Measurements from ENCODE around the gene TNFSF13. TPM values are rescaled to one million over a fixed set of nuclear protein-coding genes. Genes with fewer than 3 reads are reported as not detected.
A peak's percentile ranks its signal among the peaks of the same experiment; 100 is the strongest.
"Not testable (repeated sequence)": the region's sequence is repeated elsewhere in the genome, so short reads cannot be mapped to it uniquely, and the experiment has no call there.

TNFSF13 gene
- polyA plus RNA-seq, 1 donor (not counting 4 experiments of a cell fraction or from before 2014, with no cell fraction given): 3.9 TPM

- TF ChIP-seq EZH2 (IDR thresholded peaks at IDR 0.05; ENCODE audit: low read length): no peak
- TF ChIP-seq, protein P1, sequence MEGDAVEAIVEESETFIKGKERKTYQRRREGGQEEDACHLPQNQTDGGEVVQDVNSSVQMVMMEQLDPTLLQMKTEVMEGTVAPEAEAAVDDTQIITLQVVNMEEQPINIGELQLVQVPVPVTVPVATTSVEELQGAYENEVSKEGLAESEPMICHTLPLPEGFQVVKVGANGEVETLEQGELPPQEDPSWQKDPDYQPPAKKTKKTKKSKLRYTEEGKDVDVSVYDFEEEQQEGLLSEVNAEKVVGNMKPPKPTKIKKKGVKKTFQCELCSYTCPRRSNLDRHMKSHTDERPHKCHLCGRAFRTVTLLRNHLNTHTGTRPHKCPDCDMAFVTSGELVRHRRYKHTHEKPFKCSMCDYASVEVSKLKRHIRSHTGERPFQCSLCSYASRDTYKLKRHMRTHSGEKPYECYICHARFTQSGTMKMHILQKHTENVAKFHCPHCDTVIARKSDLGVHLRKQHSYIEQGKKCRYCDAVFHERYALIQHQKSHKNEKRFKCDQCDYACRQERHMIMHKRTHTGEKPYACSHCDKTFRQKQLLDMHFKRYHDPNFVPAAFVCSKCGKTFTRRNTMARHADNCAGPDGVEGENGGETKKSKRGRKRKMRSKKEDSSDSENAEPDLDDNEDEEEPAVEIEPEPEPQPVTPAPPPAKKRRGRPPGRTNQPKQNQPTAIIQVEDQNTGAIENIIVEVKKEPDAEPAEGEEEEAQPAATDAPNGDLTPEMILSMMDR (optimal IDR thresholded peaks at IDR 0.05 in 1 of 3, IDR thresholded peaks at IDR 0.05 in 1 of 3, conservative IDR thresholded peaks at IDR 0.05 in 1 of 3; ENCODE audit: extremely low read depth in 1 of 3, insufficient read depth in 2 of 3, low read length in 3 of 3): no peak
- peaks cover 37 to 43% of the 10 kb centered on the region in 2 experiments for H3K36me3 ChIP-seq (ENCODE audit: control insufficient read depth in 2 of 2, extremely low read depth in 1 of 2, insufficient read depth in 2 of 2, low read length in 2 of 2)
- dilution Hi-C loops (cut with MboI; ENCODE audit: extremely low pct_ligation_motif_present, low sequenced_read_pairs): no loop called here
These were observed 34.7 kb downstream of the TNFSF13 start for GRCh38 chr17:7593296-7593695.

DNA sequence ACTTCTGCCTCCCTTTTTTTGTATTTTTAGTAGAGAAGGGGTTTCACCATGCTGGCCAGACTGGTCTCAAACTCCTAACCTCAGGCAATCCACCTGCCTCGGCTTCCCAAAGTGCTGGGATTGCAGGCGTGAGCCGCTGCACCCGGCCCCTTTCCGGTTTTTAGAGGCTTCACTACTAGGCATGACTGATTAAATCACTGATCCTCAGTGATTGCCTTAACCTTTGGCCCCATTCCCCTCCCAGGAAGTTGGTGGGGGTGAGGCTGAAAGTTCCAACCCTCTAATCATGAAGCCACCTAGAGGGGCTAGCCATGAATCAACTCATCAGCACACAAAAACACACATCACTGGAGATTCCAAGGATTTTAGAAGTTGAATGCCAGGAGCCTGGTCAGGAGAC lies 39.0 kb downstream of the TNFSF13 start:
- H3K27me3 ChIP-seq (ENCODE audit: control insufficient read depth, extremely low read depth, insufficient read depth, low read length); H4K20me1 ChIP-seq (ENCODE audit: control insufficient read depth, extremely low read depth, insufficient read depth, low read length); H3K4me1 ChIP-seq (ENCODE audit: control insufficient read depth, extremely low read depth, insufficient read depth, low read length); H3K9me3 ChIP-seq (ENCODE audit: control insufficient read depth, low read depth, low read length); H3K27ac ChIP-seq (ENCODE audit: control insufficient read depth, insufficient read depth, low read length); H3K79me2 ChIP-seq (ENCODE audit: control insufficient read depth, insufficient read depth, low read length); dilution Hi-C loops (cut with MboI; ENCODE audit: extremely low pct_ligation_motif_present, low sequenced_read_pairs); H3K4me2 ChIP-seq (ENCODE audit: control insufficient read depth, extremely low read depth, insufficient read depth, low read depth, low read length); H3K9me1 ChIP-seq (ENCODE audit: control insufficient read depth, extremely low read depth, insufficient read depth, low read length); DNase-seq (ENCODE audit: low read depth, low spot score); H3K9ac ChIP-seq (ENCODE audit: control insufficient read depth, extremely low read depth, insufficient read depth, low read length); H2AFZ ChIP-seq (ENCODE audit: control insufficient read depth, low read length); H3K4me3 ChIP-seq (ENCODE audit: control insufficient read depth in 2 of 3, extremely low read depth in 1 of 3, insufficient read depth in 2 of 3, low read depth in 1 of 3, low read length in 3 of 3): not testable (repeated sequence)
- peaks cover 38 to 44% of the 10 kb centered on the region in 2 experiments for H3K36me3 ChIP-seq (ENCODE audit: control insufficient read depth in 2 of 2, extremely low read depth in 1 of 2, insufficient read depth in 2 of 2, low read length in 2 of 2)
- peak; percentile 57 for FAIRE-seq

More at GRCh38 chr17:7593296-7593695, 34.7 kb downstream of the TNFSF13 start:
- Histone ChIP-seq H3K9me1 (ENCODE audit: control insufficient read depth, extremely low read depth, insufficient read depth, low read length) (no peaks in the 10 kb centered on the region), H3K27me3 (ENCODE audit: control insufficient read depth, extremely low read depth, insufficient read depth, low read length) (no peaks in the 10 kb centered on the region), H3K4me2 (ENCODE audit: control insufficient read depth, extremely low read depth, insufficient read depth, low read depth, low read length) (no peak overlapping the region), H3K27ac (ENCODE audit: control insufficient read depth, insufficient read depth, low read length) (no peak overlapping the region), H4K20me1 (ENCODE audit: control insufficient read depth, extremely low read depth, insufficient read depth, low read length) (no peaks in the 10 kb centered on the region), H3K9ac (ENCODE audit: control insufficient read depth, extremely low read depth, insufficient read depth, low read length) (no peak overlapping the region), H3K4me1 (ENCODE audit: control insufficient read depth, extremely low read depth, insufficient read depth, low read length) (peaks cover 16% of the 10 kb centered on the region), H3K4me3 (ENCODE audit: control insufficient read depth in 2 of 3, extremely low read depth in 1 of 3, insufficient read depth in 2 of 3, low read depth in 1 of 3, low read length in 3 of 3) (no peak overlapping the region), H3K9me3 (ENCODE audit: control insufficient read depth, low read depth, low read length) (no peaks in the 10 kb centered on the region), H3K79me2 (ENCODE audit: control insufficient read depth, insufficient read depth, low read length) (peaks cover 11% of the 10 kb centered on the region), H2AFZ (ENCODE audit: control insufficient read depth, low read length) (no peak overlapping the region)
- DNase-seq (ENCODE audit: low read depth, low spot score): no peak
- no peak for FAIRE-seq

DNA sequence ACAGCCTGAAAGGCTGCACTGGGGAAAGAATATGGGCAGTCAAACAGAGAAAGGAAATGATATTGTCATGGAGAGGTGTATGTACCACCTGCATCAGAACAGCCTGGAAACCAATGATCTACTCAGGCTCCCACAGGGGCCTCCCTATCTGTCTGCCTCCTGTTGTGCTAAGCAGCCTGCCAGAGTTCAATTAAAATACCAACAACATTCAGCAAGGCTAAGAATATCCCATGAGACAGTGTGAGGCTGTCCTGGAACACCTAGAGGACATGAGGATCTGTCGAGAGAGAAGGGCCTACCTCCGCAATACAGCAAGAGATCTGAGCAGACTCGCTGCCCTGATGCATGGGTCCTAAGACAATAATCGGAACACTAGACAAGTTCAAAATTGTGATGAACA lies 47.7 kb downstream of the TNFSF13 start:
- dilution Hi-C loops (cut with MboI; ENCODE audit: extremely low pct_ligation_motif_present, low sequenced_read_pairs): no loop called here
- Histone ChIP-seq H3K9me3 (ENCODE audit: control insufficient read depth, low read depth, low read length) (no peaks in the 10 kb centered on the region), H3K27me3 (ENCODE audit: control insufficient read depth, extremely low read depth, insufficient read depth, low read length) (no peaks in the 10 kb centered on the region), H3K79me2 (ENCODE audit: control insufficient read depth, insufficient read depth, low read length) (peaks cover 43% of the 10 kb centered on the region), H3K4me1 (ENCODE audit: control insufficient read depth, extremely low read depth, insufficient read depth, low read length) (no peaks in the 10 kb centered on the region), H3K4me2 (ENCODE audit: control insufficient read depth, extremely low read depth, insufficient read depth, low read depth, low read length) (no peak overlapping the region), H2AFZ (ENCODE audit: control insufficient read depth, low read length) (no peak overlapping the region), H3K9me1 (ENCODE audit: control insufficient read depth, extremely low read depth, insufficient read depth, low read length) (no peaks in the 10 kb centered on the region), H3K9ac (ENCODE audit: control insufficient read depth, extremely low read depth, insufficient read depth, low read length) (no peak overlapping the region), H3K4me3 (ENCODE audit: control insufficient read depth in 2 of 3, extremely low read depth in 1 of 3, insufficient read depth in 2 of 3, low read depth in 1 of 3, low read length in 3 of 3) (no peak overlapping the region), H4K20me1 (ENCODE audit: control insufficient read depth, extremely low read depth, insufficient read depth, low read length) (peaks cover 3% of the 10 kb centered on the region), H3K36me3 (ENCODE audit: control insufficient read depth in 2 of 2, extremely low read depth in 1 of 2, insufficient read depth in 2 of 2, low read length in 2 of 2) (peaks cover 14 to 31% of the 10 kb centered on the region in 2 experiments), H3K27ac (ENCODE audit: control insufficient read depth, insufficient read depth, low read length) (no peak overlapping the region)
- FAIRE-seq (no peak), DNase-seq (ENCODE audit: low read depth, low spot score) (no peak)
- TF ChIP-seq, protein P1 (optimal IDR thresholded peaks at IDR 0.05 in 1 of 3, IDR thresholded peaks at IDR 0.05 in 1 of 3, conservative IDR thresholded peaks at IDR 0.05 in 1 of 3; ENCODE audit: extremely low read depth in 1 of 3, insufficient read depth in 2 of 3, low read length in 3 of 3): no peak
